Endothelial cell of umbilical vein (primary cell): ENCODE measurements around the gene PTGDR2. TPM values are rescaled to one million over a fixed set of nuclear protein-coding genes. Genes with fewer than 3 reads are reported as not detected.

Source experiments
- BruUV-seq: library from RNA; stranded (reverse); fragments of 400-500 nt; replicated peaks from 2 replicates; lab custom pipeline; 2021; lab: Mats Ljungman, UMichigan
- CTCF ChIA-PET: fragments of 300-600, 350-600 bp; sonication (Branson Sonifier 250); formaldehyde crosslinking; loops from one replicate; lab custom pipeline; 2021; ENCODE audit warnings: antibody characterized with exemption, inconsistent platforms; lab: Charles Lee
- POLR2A ChIA-PET: fragments of 300-600, 350-600 bp; sonication (Branson Sonifier 250); formaldehyde crosslinking; loops from one replicate; lab custom pipeline; 2021; ENCODE audit warnings: antibody characterized with exemption, inconsistent platforms; lab: Charles Lee
- DNase-seq: peaks from one replicate; pipeline ENCODE4 v3.0.0-alpha.2; 2011; ENCODE audit warnings: low read depth, low spot score
- FAIRE-seq: peaks from 2 replicates; lab custom pipeline; 2011; peaks lifted over from hg19 to GRCh38; lab: Jason Lieb, UNC
- H2AFZ ChIP-seq: 2 replicates; pipeline ENCODE4 v1.6.0; 2012; ENCODE audit warnings: low read depth, low read length, control low read depth, inconsistent platforms
- H3K27ac ChIP-seq: 2 replicates; pipeline ENCODE4 v1.5.1; 2011; ENCODE audit warnings: low read depth, mild to moderate bottlenecking, control low read depth, low read length, moderate library complexity; ENCODE audit not compliant: insufficient read depth
- H3K27me3 ChIP-seq, 2 experiments: 2 replicates each; pipeline versions ENCODE4 v1.6.0 to v1.6.1; 2011; ENCODE audit warnings: low read length in 2 of 2, mixed read lengths in 1 of 2; ENCODE audit not compliant: control insufficient read depth in 2 of 2, insufficient read depth in 2 of 2
- H3K36me3 ChIP-seq, 2 experiments: 2 replicates in 1 of 2; 3 replicates in 1 of 2; pipeline ENCODE4 v1.5.1; 2011; ENCODE audit warnings: low read length in 2 of 2, mild to moderate bottlenecking in 1 of 2, moderate library complexity in 1 of 2; ENCODE audit not compliant: control insufficient read depth in 2 of 2, insufficient read depth in 2 of 2; ENCODE audit errors: extremely low read depth in 1 of 2
- H3K4me1 ChIP-seq: 3 replicates; pipeline ENCODE4 v1.5.1; 2011; ENCODE audit warnings: mild to moderate bottlenecking, low read length; ENCODE audit not compliant: control insufficient read depth, insufficient read depth; ENCODE audit errors: extremely low read depth
- H3K4me2 ChIP-seq: 2 replicates; pipeline ENCODE4 v1.6.1; 2011; ENCODE audit warnings: low read length, control low read depth, mixed read lengths; ENCODE audit not compliant: insufficient read depth
- H3K4me3 ChIP-seq, 3 experiments: fragments of 200-600 bp in 1 of 3; sonication (generic), shearing (Covaris generic) in 1 of 3; replicated peaks in 1 of 3; 2 replicates each; pipeline ENCODE4 v1.5.1; 2011 to 2016; ENCODE audit warnings: control low read depth in 3 of 3, low read length in 3 of 3, mild to moderate bottlenecking in 2 of 3, inconsistent platforms in 1 of 3, low read depth in 1 of 3, moderate library complexity in 1 of 3; ENCODE audit not compliant: insufficient read depth in 1 of 3
- H3K79me2 ChIP-seq: 2 replicates; pipeline ENCODE4 v1.6.0; 2012; ENCODE audit warnings: low read length, inconsistent platforms; ENCODE audit not compliant: control insufficient read depth, insufficient read depth
- H3K9ac ChIP-seq: replicated peaks from 2 replicates; pipeline ENCODE3; 2011; ENCODE audit warnings: low read length, control low read depth; ENCODE audit not compliant: insufficient read depth; ENCODE audit errors: extremely low read depth
- H3K9me1 ChIP-seq: replicated peaks from 3 replicates; pipeline ENCODE4 v1.6.0; 2011; ENCODE audit warnings: mild to moderate bottlenecking, low read length; ENCODE audit not compliant: control insufficient read depth, insufficient read depth; ENCODE audit errors: extremely low read depth
- H3K9me3 ChIP-seq: replicated peaks from 2 replicates; pipeline ENCODE4 v1.5.1; 2012; ENCODE audit warnings: low read length, inconsistent platforms; ENCODE audit not compliant: control insufficient read depth, insufficient read depth
- H4K20me1 ChIP-seq: replicated peaks from 2 replicates; pipeline ENCODE3; 2011; ENCODE audit warnings: mild to moderate bottlenecking, low read length; ENCODE audit not compliant: control insufficient read depth, insufficient read depth; ENCODE audit errors: extremely low read depth
- CTCF ChIP-seq, 2 donors: IDR thresholded peaks; 1 replicate in 1 of 2; 2 replicates in 1 of 2; pipeline ENCODE4 v1.5.1; 2011; ENCODE audit warnings: low read length in 2 of 2, mild to moderate bottlenecking in 2 of 2, moderate library complexity in 2 of 2, control low read depth in 1 of 2, inconsistent platforms in 1 of 2, low read depth in 1 of 2; ENCODE audit not compliant: insufficient read depth in 1 of 2; ENCODE audit errors: extremely low read depth in 1 of 2
- GATA2 ChIP-seq: IDR thresholded peaks from 2 replicates; pipeline ENCODE4 v1.7.0; 2011; ENCODE audit warnings: low read depth, mild to moderate bottlenecking, moderate library complexity, mixed read lengths, low read length; ENCODE audit not compliant: insufficient read length, insufficient read depth
- MYC ChIP-seq: IDR thresholded peaks from one replicate; pipeline ENCODE4 v1.6.1; 2011; ENCODE audit warnings: mild to moderate bottlenecking, low read depth, low read length
- POLR2A ChIP-seq: IDR thresholded peaks from 2 replicates; pipeline ENCODE4 v1.6.1; 2012; ENCODE audit warnings: low read depth, mild to moderate bottlenecking, control low read depth, low read length
- dilution Hi-C: fragments of 300-500 bp; cut with MboI; formaldehyde crosslinking; loops from one replicate; pipeline ENCODE4 v1.15.0; 2019; ENCODE audit warnings: low sequenced_read_pairs; ENCODE audit not compliant: extremely low pct_ligation_motif_present
- intact Hi-C: fragments of 100-400 bp; cut with micrococcal nuclease; formaldehyde crosslinking; loops from one replicate; pipeline ENCODE4 v1.10.0; 2022
- polyA plus RNA-seq, 4 experiments: library from polyadenylated mRNA; depleted of rRNA in 3 of 4; stranded (reverse) in 3 of 4; unstranded in 1 of 4; fragments of >200 nt; gene quantifications; 2 replicates each; pipeline versions ENCODE4 v1.2.1 to v1.2.3, GENCODE V29; 2011 to 2012; ENCODE audit warnings: missing spikeins in 1 of 4
- total RNA-seq: library from RNA; stranded (reverse); gene quantifications from 2 replicates; pipeline ENCODE4 v1.2.3, GENCODE V29; 2021

The PTGDR2 gene
- total and polyA plus RNA-seq, 2 donors (not counting 3 experiments of a cell fraction or from before 2014, with no cell fraction given) = 0.15 TPM; not detected in 1

DNA sequence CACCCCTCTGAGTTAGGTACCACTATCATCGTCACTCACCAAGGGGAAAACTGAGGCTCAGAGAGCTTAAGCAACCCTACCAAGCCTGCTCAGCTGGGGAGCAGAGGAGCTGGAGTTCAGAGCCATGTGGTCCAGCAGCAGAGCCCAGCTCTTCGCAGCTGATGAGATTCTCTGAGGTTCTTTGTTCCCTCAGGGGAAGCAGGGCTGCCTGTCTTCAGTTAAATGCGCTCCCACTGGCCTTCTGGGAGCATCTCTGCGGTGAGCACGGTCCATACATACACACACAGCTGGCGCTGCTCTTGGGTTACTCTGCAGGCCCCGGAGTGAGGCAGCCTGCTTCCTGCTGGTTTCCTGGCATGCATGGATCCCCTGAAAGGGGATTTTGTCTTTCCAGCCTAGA lies 5.2 kb upstream of the PTGDR2 start:
- Histone ChIP-seq H3K9ac (no peak overlapping the region), H4K20me1 (no peaks in the 10 kb centered on the region), H3K27me3 (no peaks in the 10 kb centered on the region), H3K27ac (no peak overlapping the region), H3K9me3 (no peaks in the 10 kb centered on the region), H2AFZ (no peak overlapping the region), H3K4me3 (no peak overlapping the region), H3K36me3 (no peaks in the 10 kb centered on the region), H3K4me1 (no peaks in the 10 kb centered on the region), H3K9me1 (no peaks in the 10 kb centered on the region), H3K4me2 (no peak overlapping the region), H3K79me2 (no peaks in the 10 kb centered on the region)
- ChIA-PET CTCF (interaction anchor here (0.9 to 2.1 kb wide), 5 partner anchors 11 to 85 kb away, joined by 3 to 10 read pairs (median 4); no protein-coding TSS in a partner anchor), POLR2A (no interaction called here)
- DNase-seq = no peak
- no peak for FAIRE-seq
- intact Hi-C loops (no loop called here), dilution Hi-C loops (no loop called here)
- BruUV-seq = no TSS peak
- no peak for TF ChIP-seq GATA2
- no peak for TF ChIP-seq CTCF (IDR thresholded peaks at IDR 0.05; ENCODE audit: extremely low read depth in 1 of 2, insufficient read depth in 1 of 2, low read depth in 1 of 2, low read length in 2 of 2)

DNA sequence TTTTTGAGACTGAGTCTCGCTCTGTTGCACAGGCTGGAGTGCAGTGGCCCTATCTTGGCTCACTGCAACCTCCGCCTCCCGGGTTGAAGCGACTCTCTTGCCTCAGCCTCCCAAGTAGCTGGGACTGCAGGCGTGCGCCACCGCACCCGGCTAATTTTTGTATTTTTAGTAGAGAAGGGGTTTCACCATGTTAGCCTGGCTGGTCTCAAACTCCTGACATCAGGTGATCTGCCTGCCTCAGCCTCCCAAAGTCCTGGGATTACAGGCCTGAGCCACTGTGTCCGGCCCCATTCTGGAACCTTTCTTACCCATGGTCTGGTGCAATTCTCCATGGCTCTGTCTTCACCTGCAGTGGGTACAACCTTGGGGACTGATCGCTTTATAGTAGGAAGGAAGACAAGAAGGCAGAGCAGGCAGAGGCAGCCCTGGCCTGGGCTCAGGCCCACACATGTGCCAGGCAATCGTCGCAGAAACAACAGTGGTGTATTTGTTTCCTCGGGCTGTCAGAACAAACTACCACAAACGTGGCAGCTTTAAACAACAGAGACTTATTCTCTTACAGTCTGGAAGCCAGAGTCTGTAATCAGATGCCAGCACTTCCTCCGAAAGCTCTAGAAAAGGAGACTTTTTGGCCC lies 4.0 kb upstream of the PTGDR2 start:
- Histone ChIP-seq H3K79me2 (no peaks in the 10 kb centered on the region), H3K4me2 (no peak overlapping the region), H3K4me1 (no peaks in the 10 kb centered on the region), H2AFZ (no peak overlapping the region), H3K9me1 (no peaks in the 10 kb centered on the region), H3K9ac (no peak overlapping the region), H3K9me3 (no peaks in the 10 kb centered on the region), H3K27me3 (no peaks in the 10 kb centered on the region), H3K36me3 (no peaks in the 10 kb centered on the region), H3K4me3 (no peak overlapping the region), H4K20me1 (no peaks in the 10 kb centered on the region), H3K27ac (no peak overlapping the region)
- intact Hi-C loops = no loop called here
- FAIRE-seq (no peak), DNase-seq (no peak)
- TF ChIP-seq MYC = no peak
- TF ChIP-seq CTCF (IDR thresholded peaks at IDR 0.05; ENCODE audit: extremely low read depth in 1 of 2, insufficient read depth in 1 of 2, low read depth in 1 of 2, low read length in 2 of 2) = no peak
- no peak for TF ChIP-seq POLR2A
- BruUV-seq = no TSS peak
- ChIA-PET POLR2A (no interaction called here), CTCF (interaction anchor here (2.1 kb wide), 1 partner anchor 29 kb away, joined by 10 read pairs; no protein-coding TSS in a partner anchor)
- dilution Hi-C loops = no loop called here
